ENCODE measurements around the gene SH3PXD2B.

SH3PXD2B gene

GRCh38 chr5:172452398-172453205, 1.7 kb downstream of the SH3PXD2B start:
- DNase-seq = no peak

DNA sequence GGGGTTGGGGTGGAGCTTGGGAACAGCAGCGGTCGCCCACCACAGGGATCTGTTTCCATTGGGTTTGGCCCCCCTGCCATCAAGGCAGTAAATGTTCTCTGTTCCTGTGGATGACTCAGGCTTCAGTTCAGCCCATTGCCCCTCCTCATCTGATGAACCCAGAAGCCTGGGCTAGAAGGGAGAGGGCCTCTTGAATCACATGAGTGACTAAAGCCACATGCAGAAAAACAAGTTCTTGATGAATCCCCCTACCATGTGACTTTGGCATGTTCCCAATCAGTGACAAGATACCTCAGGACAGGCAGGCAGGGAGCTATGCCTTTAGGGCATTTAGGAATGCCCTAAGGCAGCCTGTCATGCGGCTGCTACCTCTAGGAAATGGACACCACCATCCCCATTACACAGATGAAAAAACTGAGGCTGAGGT, 2.5 kb downstream of the SH3PXD2B start:
- no peak for DNase-seq

- peak; percentile 22 for DNase-seq
These were observed 3.2 kb downstream of the SH3PXD2B start for GRCh38 chr5:172450861-172451695.

GRCh38 chr5:172450453-172450852, 3.9 kb downstream of the SH3PXD2B start:
- no peak for DNase-seq

GRCh38 chr5:172448999-172449398, 5.3 kb downstream of the SH3PXD2B start:
- no peak for DNase-seq

DNA sequence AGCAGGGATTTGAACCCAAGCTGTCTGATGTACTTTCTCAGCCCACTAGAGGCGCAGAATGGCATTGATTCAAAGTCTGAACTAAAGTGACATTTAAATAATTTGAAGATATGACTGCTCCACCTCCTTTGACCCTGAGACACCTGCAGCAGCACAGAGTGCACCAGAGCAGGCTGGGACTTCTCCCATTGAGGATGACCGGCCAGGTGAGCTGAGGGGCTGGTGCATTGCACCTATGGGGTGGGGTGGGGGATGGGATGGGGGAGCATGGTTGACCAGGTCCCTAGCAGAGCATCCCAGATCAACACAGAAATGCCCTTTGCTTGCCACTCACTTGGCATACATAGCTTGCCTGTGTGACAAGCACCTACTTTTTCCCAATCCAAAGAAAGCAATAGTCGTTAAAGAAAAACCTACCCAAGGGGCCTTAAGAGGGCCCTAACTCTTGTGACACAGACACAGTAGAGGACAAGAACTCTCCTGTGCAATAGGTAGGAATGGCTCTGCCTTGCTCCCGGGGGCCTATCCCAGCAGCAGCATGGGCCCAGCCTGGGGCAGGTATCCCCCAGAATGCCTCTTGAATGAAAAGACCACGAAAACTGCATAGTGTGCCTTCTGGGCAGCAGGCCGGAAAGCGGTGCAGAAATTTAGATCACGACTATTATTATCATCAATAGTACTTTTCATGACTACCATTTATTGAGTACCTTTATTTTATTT, 6.5 kb downstream of the SH3PXD2B start:
- no peak for DNase-seq

DNA sequence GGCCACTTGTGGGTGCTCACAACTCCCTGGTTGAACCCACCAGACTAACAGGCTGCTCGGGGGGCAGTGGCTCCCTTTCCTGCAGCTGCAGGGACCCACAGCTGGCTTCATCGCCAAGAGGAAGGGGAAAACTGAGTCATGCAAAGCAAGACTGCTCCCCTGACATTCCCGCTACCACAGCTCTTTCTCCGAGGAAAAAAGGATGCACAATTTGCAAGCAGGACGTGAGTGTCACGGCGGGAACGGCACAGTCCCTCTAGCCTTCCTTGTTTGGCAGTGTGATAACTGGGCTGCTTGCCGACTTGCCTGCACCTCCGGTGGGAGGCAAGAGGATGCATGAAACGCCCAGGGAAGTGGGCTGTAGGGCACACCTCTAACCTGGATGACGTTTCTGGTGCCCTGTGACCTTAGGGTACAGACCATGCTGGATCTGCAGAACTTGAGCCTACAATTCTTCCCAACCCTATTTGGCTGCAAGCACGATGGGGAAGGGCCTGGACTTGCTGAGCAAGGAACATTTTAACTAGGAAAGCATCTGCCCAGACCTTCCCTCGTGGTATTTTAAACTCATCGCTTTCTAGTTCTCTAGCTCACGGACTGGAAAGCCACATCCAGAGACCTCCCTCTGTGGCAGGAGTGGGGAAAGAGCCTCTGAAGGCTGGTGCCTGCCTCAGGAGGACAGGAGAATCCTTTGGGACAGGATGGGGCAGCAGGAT, 7.8 kb downstream of the SH3PXD2B start:
- no peak for DNase-seq

DNA sequence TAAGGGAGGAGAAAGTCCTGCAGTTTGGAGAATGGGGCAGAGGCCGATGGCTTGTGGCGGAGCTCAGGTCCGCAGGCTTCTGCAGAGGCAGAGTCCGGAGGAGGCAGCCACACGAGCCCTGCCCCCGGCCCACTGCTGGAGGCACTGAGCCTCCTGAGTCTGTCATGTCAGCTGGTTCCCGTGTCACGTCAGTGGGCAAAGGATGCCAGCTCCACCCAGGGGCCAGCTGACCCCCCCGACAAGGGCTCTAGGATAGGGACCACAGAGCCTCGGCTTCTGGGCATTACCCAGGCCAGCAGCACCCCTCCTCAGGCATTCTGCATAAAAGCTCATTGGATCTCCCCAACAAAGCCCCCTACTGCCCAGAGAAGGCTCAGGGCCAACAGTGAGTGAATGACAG, 8.5 kb downstream of the SH3PXD2B start:
- DNase-seq = no peak

- DNase-seq = no peak
These were observed 9.5 kb downstream of the SH3PXD2B start for GRCh38 chr5:172444626-172445365.

GRCh38 chr5:172444110-172444510, 10.2 kb downstream of the SH3PXD2B start:
- DNase-seq = no peak

DNA sequence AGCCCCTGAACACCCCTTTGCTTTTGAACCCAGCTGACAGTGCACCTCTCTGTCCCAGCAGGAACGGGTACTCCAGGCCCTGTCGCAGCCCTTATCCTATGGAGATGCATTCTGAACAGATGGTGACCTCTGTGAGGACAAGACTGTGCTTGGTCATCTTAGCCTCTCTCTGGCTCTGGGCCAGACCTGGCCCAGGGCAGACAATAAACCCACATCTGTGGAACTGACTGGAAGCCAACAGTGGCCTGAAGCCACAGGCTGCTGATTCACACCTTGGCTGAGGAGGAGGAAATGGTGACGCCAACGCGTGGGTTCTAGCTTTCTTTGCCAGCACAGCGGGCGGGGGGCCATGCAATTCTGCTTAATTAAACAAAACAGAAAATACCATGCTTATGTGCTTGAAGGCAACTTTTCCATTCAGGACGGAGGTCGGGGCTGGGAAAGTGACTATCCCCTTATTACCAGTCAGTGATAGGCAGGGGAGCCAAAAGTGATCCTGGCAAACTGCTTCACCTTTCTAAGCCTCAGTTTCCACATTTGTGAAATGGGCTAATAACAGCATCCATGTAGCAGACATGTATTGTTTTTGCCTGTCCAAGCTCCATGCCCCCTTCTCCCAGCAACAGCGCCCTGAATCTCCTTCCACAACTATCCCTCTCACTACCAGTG, 10.8 kb downstream of the SH3PXD2B start:
- DNase-seq = peak; percentile 37

DNA sequence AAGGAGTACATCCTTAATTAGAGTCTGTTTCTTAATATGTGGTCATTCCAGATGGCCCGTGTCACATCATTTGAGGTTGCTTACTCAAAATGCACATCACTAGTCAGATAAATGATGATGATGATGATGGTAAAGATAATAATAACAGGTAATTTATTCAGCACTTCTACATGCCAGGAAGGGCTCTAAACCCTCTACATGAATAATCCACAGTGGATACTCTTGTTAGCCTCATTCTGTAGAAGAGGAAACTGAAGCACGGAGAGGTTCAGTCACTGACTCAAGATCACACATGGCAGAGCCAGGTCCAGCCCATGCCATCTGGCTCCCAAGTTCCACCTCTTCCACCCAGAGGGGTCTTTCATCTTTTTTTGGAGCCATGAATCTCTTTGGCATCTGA, 11.7 kb downstream of the SH3PXD2B start:
- DNase-seq = no peak

DNA sequence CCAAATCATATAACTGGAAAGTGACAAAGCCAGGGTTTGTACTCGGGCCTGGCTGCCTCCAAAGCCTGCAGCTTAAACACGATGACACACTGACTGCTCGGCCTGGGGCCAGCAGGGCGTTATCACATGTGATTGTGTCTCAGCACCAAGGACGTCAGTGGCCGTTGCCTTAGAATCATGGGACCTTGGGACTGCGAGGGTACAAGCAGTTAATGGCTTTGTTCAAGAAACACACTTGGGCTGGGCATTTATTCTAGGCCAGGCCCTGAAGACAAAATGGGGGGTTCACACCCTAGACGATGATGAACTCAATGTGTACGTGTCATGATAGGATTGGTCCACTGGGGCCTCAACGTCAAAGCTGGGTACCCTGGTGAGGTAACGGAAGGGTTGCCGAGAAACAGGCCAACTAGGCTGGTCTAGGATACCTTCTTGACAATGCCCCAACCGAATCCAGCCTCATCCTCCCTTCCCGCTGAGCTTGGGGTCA, 13.0 kb downstream of the SH3PXD2B start:
- DNase-seq = no peak

GRCh38 chr5:172440486-172440885, 13.8 kb downstream of the SH3PXD2B start:
- no peak for DNase-seq

GRCh38 chr5:172439785-172440477, 14.4 kb downstream of the SH3PXD2B start:
- DNase-seq = no peak

GRCh38 chr5:172438319-172438668, 16.0 kb downstream of the SH3PXD2B start:
- no peak for DNase-seq

DNA sequence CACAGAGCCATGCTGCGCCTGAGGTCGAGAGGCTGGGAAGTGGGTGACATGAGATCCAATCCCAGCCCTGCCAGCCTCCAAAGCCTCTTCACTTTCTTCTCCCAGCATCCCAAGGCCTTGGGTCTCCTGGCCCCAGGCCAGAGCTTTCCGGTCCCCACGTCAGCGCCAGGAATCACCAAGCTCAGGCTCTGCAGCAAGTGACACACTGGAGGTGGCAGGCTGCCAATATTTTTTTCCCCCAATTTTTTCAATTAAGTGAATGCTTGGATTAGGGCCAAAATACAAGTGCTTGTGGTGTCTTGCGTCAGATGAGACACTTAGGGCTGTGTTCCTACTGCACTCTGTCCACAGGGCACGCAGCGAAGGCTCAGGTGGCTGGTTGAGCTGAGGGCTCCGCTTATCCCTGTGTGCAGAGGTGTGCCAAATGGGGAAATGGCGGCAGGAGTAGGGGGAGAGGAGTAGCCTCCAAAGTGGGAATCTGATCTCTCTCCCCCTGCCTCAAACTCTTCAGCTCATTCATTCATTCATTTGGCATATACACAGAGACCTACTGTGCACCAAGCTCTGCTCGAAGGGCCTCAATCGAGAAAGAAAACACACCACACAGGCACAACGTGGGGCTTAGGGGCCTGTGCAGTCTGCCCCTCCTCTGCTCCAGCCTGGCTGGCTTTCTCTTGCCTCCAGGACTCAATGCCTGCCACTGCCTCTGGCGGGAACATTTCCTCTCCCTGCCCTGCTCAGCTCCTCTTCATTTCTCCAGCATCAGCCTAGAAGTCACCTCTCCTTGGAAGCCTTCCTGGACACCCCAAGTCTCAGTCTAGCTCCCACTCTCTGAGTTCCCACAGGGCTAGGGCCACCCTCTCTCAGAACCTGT, 16.6 kb downstream of the SH3PXD2B start:
- no peak for DNase-seq

- DNase-seq = no peak
These were observed 17.4 kb downstream of the SH3PXD2B start for GRCh38 chr5:172436879-172437369.

DNA sequence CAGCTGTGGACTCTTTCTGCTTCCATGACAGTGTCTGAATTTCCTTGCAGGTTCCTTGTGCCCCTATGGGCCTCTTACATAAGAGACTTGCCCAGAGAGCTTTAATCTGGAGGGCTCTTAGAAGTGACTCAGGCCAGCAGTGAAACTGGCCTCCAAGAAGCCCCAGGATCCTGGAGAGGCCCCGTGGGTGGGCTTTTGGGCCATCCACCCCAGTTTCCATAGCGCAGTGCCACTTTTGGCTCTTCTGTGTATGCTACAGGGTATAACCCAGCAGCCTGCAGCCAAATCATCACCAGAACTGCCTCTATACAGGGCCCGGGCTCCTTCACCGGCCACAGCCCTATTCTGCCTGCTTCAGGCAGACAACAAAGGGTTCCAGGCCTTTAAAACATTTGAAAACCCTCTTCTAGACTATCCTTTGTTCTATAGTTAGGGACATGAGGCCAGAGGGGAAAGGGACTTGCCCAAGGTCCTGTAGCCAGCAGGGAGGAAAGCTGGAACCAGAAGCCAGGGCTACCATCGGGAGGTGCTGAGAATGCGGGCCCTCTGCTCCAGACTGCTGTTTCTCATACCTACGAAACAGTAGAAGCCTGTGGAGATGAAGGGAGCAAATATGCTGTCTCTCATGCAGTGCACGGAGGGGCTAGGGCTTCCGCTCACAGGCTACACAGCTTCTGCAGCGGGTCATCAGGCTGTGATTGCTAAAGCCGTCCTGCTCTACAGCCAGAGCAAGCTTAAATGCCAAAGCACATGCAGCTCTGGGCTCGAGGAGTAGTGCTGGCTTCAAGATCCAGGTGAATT, 18.0 kb downstream of the SH3PXD2B start:
- DNase-seq = no peak

All from stimulated activated naive CD4-positive, alpha-beta T cell treated with Interleukin-2 at 50 U/mL for 16 hours (primary cell).